ENCODE measurements around the gene FBXL13. TPM values are rescaled to one million over a fixed set of nuclear protein-coding genes. Genes with fewer than 3 reads are reported as not detected.
A peak's percentile ranks its signal among the peaks of the same experiment; 100 is the strongest.
"Not testable (repeated sequence)": the region's sequence is repeated elsewhere in the genome, so short reads cannot be mapped to it uniquely, and the experiment has no call there.

The FBXL13 gene
- total and polyA plus RNA-seq, 7 experiments from 2014 or later: 0.44 to 1.9 (median 1.1) TPM; not detected in 1

GRCh38 chr7:102916881-102917280 lies 157.7 kb downstream of the FBXL13 start:
- no peak overlapping the region for H3K4me3 ChIP-seq (ENCODE audit: low read length)
- Mint-ChIP-seq H3K27me3 (peaks cover 0 to 4% (median 0%) of the 10 kb centered on the region in 5 donors), H3K9me3 (no peaks in the 10 kb centered on the region), H3K4me1 (peaks cover 0 to 5% (median 0%) of the 10 kb centered on the region in 7 donors), H3K27ac (no peak overlapping the region), H3K36me3 (peaks cover 0 to 8% (median 0%) of the 10 kb centered on the region in 5 donors), H3K4me3 (no peak overlapping the region)
- ATAC-seq (no peak), DNase-seq (no peak)
- ChIA-PET CTCF (no interaction called here), POLR2A (interaction anchor here (0.7 kb wide), 1 partner anchor 37 kb away, joined by 4 read pairs; no protein-coding TSS in a partner anchor)
- intact Hi-C loops (cut with micrococcal nuclease): no loop called here
- no peaks in the 10 kb centered on the region for H3K27me3 ChIP-seq (ENCODE audit: control insufficient read depth in 2 of 2, insufficient read depth in 2 of 2, low read length in 2 of 2)
- H3K4me1 ChIP-seq (ENCODE audit: control insufficient read depth in 2 of 2, insufficient read depth in 2 of 2, low read length in 2 of 2): no peaks in the 10 kb centered on the region
- no peaks in the 10 kb centered on the region for H3K9me3 ChIP-seq (ENCODE audit: control insufficient read depth in 2 of 3, low read length in 3 of 3)
- H3K36me3 ChIP-seq (ENCODE audit: control insufficient read depth in 2 of 3, insufficient read depth in 3 of 3, low read length in 3 of 3): no peaks in the 10 kb centered on the region
- no peak overlapping the region for H3K27ac ChIP-seq (ENCODE audit: low read depth, low read length)

GRCh38 chr7:102916426-102916825 lies 158.2 kb downstream of the FBXL13 start:
- CTCF ChIA-PET: no interaction called here
- H3K4me3 ChIP-seq (ENCODE audit: low read length): no peak overlapping the region
- no peaks in the 10 kb centered on the region for H3K4me1 ChIP-seq (ENCODE audit: control insufficient read depth in 2 of 2, insufficient read depth in 2 of 2, low read length in 2 of 2)
- DNase-seq: no peak
- POLR2A ChIA-PET: interaction anchor here (0.6 to 0.7 kb wide), 2 partner anchors 29 to 38 kb away, joined by 3 to 4 read pairs; no protein-coding TSS in a partner anchor
- Mint-ChIP-seq H3K36me3 (peaks cover 0 to 10% (median 0%) of the 10 kb centered on the region in 5 donors), H3K9me3 (no peaks in the 10 kb centered on the region), H3K27ac (no peak overlapping the region), H3K27me3 (peaks cover 0 to 4% (median 0%) of the 10 kb centered on the region in 5 donors), H3K4me1 (peaks cover 0 to 5% (median 0%) of the 10 kb centered on the region in 7 donors), H3K4me3 (no peak overlapping the region)
- H3K27me3 ChIP-seq (ENCODE audit: control insufficient read depth in 2 of 2, insufficient read depth in 2 of 2, low read length in 2 of 2): no peaks in the 10 kb centered on the region
- H3K27ac ChIP-seq (ENCODE audit: low read depth, low read length): no peak overlapping the region
- intact Hi-C loops (cut with micrococcal nuclease): no loop called here
- no peak for ATAC-seq
- no peaks in the 10 kb centered on the region for H3K9me3 ChIP-seq (ENCODE audit: control insufficient read depth in 2 of 3, low read length in 3 of 3)
- no peaks in the 10 kb centered on the region for H3K36me3 ChIP-seq (ENCODE audit: control insufficient read depth in 2 of 3, insufficient read depth in 3 of 3, low read length in 3 of 3)

- POLR2A ChIA-PET: no interaction called here
- Mint-ChIP-seq H3K36me3 (peaks cover 0 to 22% (median 13%) of the 10 kb centered on the region in 5 donors), H3K4me1 (peaks cover 0 to 5% (median 0%) of the 10 kb centered on the region in 7 donors), H3K9me3 (peaks cover 0 to 6% (median 0%) of the 10 kb centered on the region in 11 donors), H3K27ac (no peak overlapping the region), H3K4me3 (no peak overlapping the region), H3K27me3 (peaks cover 0 to 9% (median 0%) of the 10 kb centered on the region in 5 donors)
- Histone ChIP-seq H3K36me3 (ENCODE audit: control insufficient read depth in 2 of 3, insufficient read depth in 3 of 3, low read length in 3 of 3) (no peaks in the 10 kb centered on the region), H3K4me3 (ENCODE audit: low read length) (no peak overlapping the region), H3K27ac (ENCODE audit: low read depth, low read length) (no peak overlapping the region), H3K4me1 (ENCODE audit: control insufficient read depth in 2 of 2, insufficient read depth in 2 of 2, low read length in 2 of 2) (no peaks in the 10 kb centered on the region), H3K9me3 (ENCODE audit: control insufficient read depth in 2 of 3, low read length in 3 of 3) (no peaks in the 10 kb centered on the region), H3K27me3 (ENCODE audit: control insufficient read depth in 2 of 2, insufficient read depth in 2 of 2, low read length in 2 of 2) (no peaks in the 10 kb centered on the region)
- intact Hi-C loops (cut with micrococcal nuclease): no loop called here
- CTCF ChIA-PET: no interaction called here
- ATAC-seq (no peak), DNase-seq (no peak)
Observed at GRCh38 chr7:102914585-102914984, 160.0 kb downstream of the FBXL13 start.

- intact Hi-C loops (cut with micrococcal nuclease): no loop called here
- no peaks in the 10 kb centered on the region for H3K4me1 ChIP-seq (ENCODE audit: control insufficient read depth in 2 of 2, insufficient read depth in 2 of 2, low read length in 2 of 2)
- CTCF ChIA-PET: no interaction called here
- H3K36me3 ChIP-seq (ENCODE audit: control insufficient read depth in 2 of 3, insufficient read depth in 3 of 3, low read length in 3 of 3): no peaks in the 10 kb centered on the region
- H3K4me3 ChIP-seq (ENCODE audit: low read length): no peak overlapping the region
- H3K27me3 ChIP-seq (ENCODE audit: control insufficient read depth in 2 of 2, insufficient read depth in 2 of 2, low read length in 2 of 2): no peaks in the 10 kb centered on the region
- Mint-ChIP-seq H3K27me3 (peaks cover 0 to 9% (median 0%) of the 10 kb centered on the region in 5 donors), H3K27ac (no peak overlapping the region), H3K4me3 (no peak overlapping the region), H3K9me3 (peaks cover 0 to 6% (median 0%) of the 10 kb centered on the region in 11 donors), H3K36me3 (peaks cover 0 to 22% (median 13%) of the 10 kb centered on the region in 5 donors), H3K4me1 (peaks cover 0 to 5% (median 0%) of the 10 kb centered on the region in 7 donors)
- POLR2A ChIA-PET: no interaction called here
- ATAC-seq (no peak), DNase-seq (no peak)
- H3K9me3 ChIP-seq (ENCODE audit: control insufficient read depth in 2 of 3, low read length in 3 of 3): no peaks in the 10 kb centered on the region
- no peak overlapping the region for H3K27ac ChIP-seq (ENCODE audit: low read depth, low read length)
Observed at GRCh38 chr7:102913826-102914225, 160.8 kb downstream of the FBXL13 start.

GRCh38 chr7:102912742-102913141 lies 161.9 kb downstream of the FBXL13 start, which contains the start of gene LRRC17:
Gene LRRC17, plus strand, starts transcription at chr7:102913000. Its CDS starts 20,914 bp downstream, at chr7:102933914.
- peak within 1 kb of the TSS in 1 of 9 donors; percentile 49 for H3K27ac Mint-ChIP-seq
- CTCF ChIA-PET: no interaction called here
- Histone ChIP-seq H3K9me3 (ENCODE audit: control insufficient read depth in 2 of 3, low read length in 3 of 3) (no peaks in the 10 kb centered on the region), H3K36me3 (ENCODE audit: control insufficient read depth in 2 of 3, insufficient read depth in 3 of 3, low read length in 3 of 3) (no peaks in the 10 kb centered on the region), H3K27me3 (ENCODE audit: control insufficient read depth in 2 of 2, insufficient read depth in 2 of 2, low read length in 2 of 2) (no peaks in the 10 kb centered on the region), H3K4me1 (ENCODE audit: control insufficient read depth in 2 of 2, insufficient read depth in 2 of 2, low read length in 2 of 2) (no peaks in the 10 kb centered on the region), H3K27ac (ENCODE audit: low read depth, low read length) (no peak within 1 kb of the TSS), H3K4me3 (ENCODE audit: low read length) (no peak within 1 kb of the TSS)
- POLR2A ChIA-PET: no interaction called here
- DNase-seq: no peak
- peaks cover 0 to 5% (median 0%) of the 10 kb centered on the region in 7 donors for H3K4me1 Mint-ChIP-seq
- ATAC-seq: no peak
- peaks cover 0 to 12% (median 5%) of the 10 kb centered on the region in 11 donors for H3K9me3 Mint-ChIP-seq
- peaks cover 0 to 22% (median 13%) of the 10 kb centered on the region in 5 donors for H3K36me3 Mint-ChIP-seq
- H3K27me3 Mint-ChIP-seq: peaks cover 0 to 9% (median 0%) of the 10 kb centered on the region in 5 donors
- H3K4me3 Mint-ChIP-seq: peak within 1 kb of the TSS in 1 of 10 donors; percentile 33
- intact Hi-C loops (cut with micrococcal nuclease): no loop called here

- Mint-ChIP-seq H3K27me3 (peaks cover 0 to 9% (median 0%) of the 10 kb centered on the region in 5 donors), H3K36me3 (peaks cover 0 to 24% (median 18%) of the 10 kb centered on the region in 5 donors), H3K4me1 (peaks cover 0 to 5% (median 0%) of the 10 kb centered on the region in 7 donors), H3K9me3 (peaks cover 2 to 29% (median 11%) of the 10 kb centered on the region in 11 donors), H3K27ac (no peak overlapping the region), H3K4me3 (no peak overlapping the region)
- Histone ChIP-seq H3K4me3 (ENCODE audit: low read length) (no peak overlapping the region), H3K27me3 (ENCODE audit: control insufficient read depth in 2 of 2, insufficient read depth in 2 of 2, low read length in 2 of 2) (no peaks in the 10 kb centered on the region), H3K27ac (ENCODE audit: low read depth, low read length) (no peak overlapping the region), H3K36me3 (ENCODE audit: control insufficient read depth in 2 of 3, insufficient read depth in 3 of 3, low read length in 3 of 3) (no peaks in the 10 kb centered on the region), H3K9me3 (ENCODE audit: control insufficient read depth in 2 of 3, low read length in 3 of 3) (no peaks in the 10 kb centered on the region), H3K4me1 (ENCODE audit: control insufficient read depth in 2 of 2, insufficient read depth in 2 of 2, low read length in 2 of 2) (no peaks in the 10 kb centered on the region)
- DNase-seq (no peak), ATAC-seq (no peak)
- ChIA-PET POLR2A (no interaction called here), CTCF (interaction anchor here (0.7 kb wide), 1 partner anchor 68 kb away, joined by 3 read pairs; no protein-coding TSS in a partner anchor)
- intact Hi-C loops (cut with micrococcal nuclease): no loop called here
Observed at GRCh38 chr7:102908676-102909075, 165.9 kb downstream of the FBXL13 start.

GRCh38 chr7:102903576-102903975 lies 171.0 kb downstream of the FBXL13 start:
- H3K4me1 ChIP-seq (ENCODE audit: control insufficient read depth in 2 of 2, insufficient read depth in 2 of 2, low read length in 2 of 2); POLR2A ChIA-PET; H3K36me3 Mint-ChIP-seq; H3K4me3 ChIP-seq (ENCODE audit: low read length); H3K4me3 Mint-ChIP-seq; H3K36me3 ChIP-seq (ENCODE audit: control insufficient read depth in 2 of 3, insufficient read depth in 3 of 3, low read length in 3 of 3); intact Hi-C loops (cut with micrococcal nuclease); H3K27me3 ChIP-seq (ENCODE audit: control insufficient read depth in 2 of 2, insufficient read depth in 2 of 2, low read length in 2 of 2); H3K9me3 ChIP-seq (ENCODE audit: control insufficient read depth in 2 of 3, low read length in 3 of 3); ATAC-seq; DNase-seq; CTCF ChIA-PET; H3K4me1 Mint-ChIP-seq; H3K27ac ChIP-seq (ENCODE audit: low read depth, low read length); H3K27ac Mint-ChIP-seq: not testable (repeated sequence)
- Mint-ChIP-seq H3K27me3 (peaks cover 0 to 14% (median 0%) of the 10 kb centered on the region in 5 donors), H3K9me3 (peaks cover 2 to 35% (median 10%) of the 10 kb centered on the region in 11 donors)
